ENCODE results near the gene LAMTOR2.
A peak's percentile ranks its signal among the peaks of the same experiment; 100 is the strongest.
"Not testable (repeated sequence)": the region's sequence is repeated elsewhere in the genome, so short reads cannot be mapped to it uniquely, and the experiment has no call there.

The LAMTOR2 gene

GRCh38 chr1:156052862-156053767 is 1.5 kb upstream of the LAMTOR2 start:
- DNase-seq (ENCODE audit: low spot score) = peak; percentile 59

- peak; percentile 83 for DNase-seq (ENCODE audit: low spot score)
Observed at GRCh38 chr1:156053768-156054499, 648 bp upstream of the LAMTOR2 start, which contains the start of gene UBQLN4. Gene UBQLN4, minus strand, starts transcription at chr1:156053798. Its CDS starts 97 bp downstream, at chr1:156053701.

- DNase-seq (ENCODE audit: low spot score) = no peak
Observed at GRCh38 chr1:156055281-156056048, 883 bp downstream of the LAMTOR2 start.

GRCh38 chr1:156056326-156056849 is 1.8 kb downstream of the LAMTOR2 start:
- no peak for DNase-seq (ENCODE audit: low spot score)

GRCh38 chr1:156060937-156061636 is 6.5 kb downstream of the LAMTOR2 start, which contains the start of gene RAB25:
Gene RAB25, plus strand, starts transcription at chr1:156061160. Its CDS starts 241 bp downstream, at chr1:156061401.
- DNase-seq (ENCODE audit: low spot score) = no peak

- DNase-seq (ENCODE audit: low spot score) = no peak
Observed at GRCh38 chr1:156062189-156062588, 7.6 kb downstream of the LAMTOR2 start.

GRCh38 chr1:156063997-156064285 is 9.4 kb downstream of the LAMTOR2 start:
- no peak for DNase-seq (ENCODE audit: low spot score)

- no peak for DNase-seq (ENCODE audit: low spot score)
Observed at GRCh38 chr1:156064615-156065014, 10.0 kb downstream of the LAMTOR2 start.

- no peak for DNase-seq (ENCODE audit: low spot score)
Observed at GRCh38 chr1:156065212-156065611, 10.6 kb downstream of the LAMTOR2 start.

- no peak for DNase-seq (ENCODE audit: low spot score)
Observed at GRCh38 chr1:156065871-156066270, 11.3 kb downstream of the LAMTOR2 start.

GRCh38 chr1:156067262-156067661 is 12.7 kb downstream of the LAMTOR2 start:
- no peak for DNase-seq (ENCODE audit: low spot score)

- DNase-seq (ENCODE audit: low spot score) = no peak
Observed at GRCh38 chr1:156069490-156070455, 15.2 kb downstream of the LAMTOR2 start.

GRCh38 chr1:156070548-156070947 is 16.0 kb downstream of the LAMTOR2 start:
- DNase-seq (ENCODE audit: low spot score) = no peak

- not testable (repeated sequence) for DNase-seq (ENCODE audit: low spot score)
Observed at GRCh38 chr1:156071332-156071816, 16.8 kb downstream of the LAMTOR2 start.

GRCh38 chr1:156072251-156072650 is 17.7 kb downstream of the LAMTOR2 start:
- no peak for DNase-seq (ENCODE audit: low spot score)

GRCh38 chr1:156073110-156073687 is 18.6 kb downstream of the LAMTOR2 start:
- DNase-seq (ENCODE audit: low spot score) = no peak

GRCh38 chr1:156073740-156074139 is 19.2 kb downstream of the LAMTOR2 start:
- DNase-seq (ENCODE audit: low spot score) = no peak

GRCh38 chr1:156074661-156075060 is 20.1 kb downstream of the LAMTOR2 start:
- no peak for DNase-seq (ENCODE audit: low spot score)

- DNase-seq (ENCODE audit: low spot score) = no peak
Observed at GRCh38 chr1:156075162-156075561, 20.6 kb downstream of the LAMTOR2 start.

- DNase-seq (ENCODE audit: low spot score) = no peak
Observed at GRCh38 chr1:156075775-156076204, 21.2 kb downstream of the LAMTOR2 start.
